Central memory CD4-positive, alpha-beta T cell (primary cell): ENCODE data around the gene SIN3A.
"Not testable (repeated sequence)": the region's sequence is repeated elsewhere in the genome, so short reads cannot be mapped to it uniquely, and the experiment has no call there.

Experiments used
- DNase-seq: peaks from one replicate; pipeline ENCODE4 v3.0.0; 2022

Gene SIN3A

DNA sequence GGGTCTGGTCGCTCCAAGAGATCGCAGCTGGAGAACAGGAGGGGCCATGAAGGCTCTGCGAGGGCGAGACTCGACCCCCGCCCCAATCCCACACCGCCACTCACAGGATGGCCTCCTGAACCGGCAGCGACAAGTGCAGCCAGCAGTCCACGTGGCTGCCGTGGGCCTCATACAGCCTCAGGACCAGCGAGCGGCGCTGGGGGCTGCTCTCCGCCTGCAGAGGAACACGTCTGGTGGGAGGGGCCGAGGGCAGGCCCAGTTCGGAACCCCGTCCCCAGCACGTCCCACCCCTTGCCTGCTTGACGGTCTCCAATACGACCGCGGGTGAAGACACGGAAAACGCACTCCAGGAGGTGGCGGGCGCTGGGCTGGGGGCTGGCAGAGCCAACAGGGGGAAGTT is 95.5 kb downstream of the SIN3A start:
- DNase-seq = no peak

DNA sequence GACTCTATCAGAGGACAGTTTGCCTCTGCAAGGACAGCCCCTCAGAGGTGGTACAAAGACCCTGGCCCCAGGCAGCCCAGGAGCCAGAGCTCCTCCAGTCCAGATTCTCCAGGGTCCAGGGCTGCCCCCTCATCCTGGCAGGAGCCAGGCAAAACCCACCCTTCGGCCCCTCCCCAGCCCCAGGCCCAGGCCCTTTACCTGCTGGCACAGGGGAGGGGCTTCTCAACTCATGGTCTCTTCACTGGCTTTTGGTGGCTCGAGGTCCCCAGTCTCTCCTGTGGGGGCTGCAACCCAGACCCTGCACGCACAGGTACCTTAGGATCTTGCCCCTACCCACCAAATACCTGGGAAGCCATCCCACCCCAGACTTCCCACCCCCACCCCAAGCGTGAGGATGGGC is 96.1 kb downstream of the SIN3A start:
- DNase-seq = no peak

DNA sequence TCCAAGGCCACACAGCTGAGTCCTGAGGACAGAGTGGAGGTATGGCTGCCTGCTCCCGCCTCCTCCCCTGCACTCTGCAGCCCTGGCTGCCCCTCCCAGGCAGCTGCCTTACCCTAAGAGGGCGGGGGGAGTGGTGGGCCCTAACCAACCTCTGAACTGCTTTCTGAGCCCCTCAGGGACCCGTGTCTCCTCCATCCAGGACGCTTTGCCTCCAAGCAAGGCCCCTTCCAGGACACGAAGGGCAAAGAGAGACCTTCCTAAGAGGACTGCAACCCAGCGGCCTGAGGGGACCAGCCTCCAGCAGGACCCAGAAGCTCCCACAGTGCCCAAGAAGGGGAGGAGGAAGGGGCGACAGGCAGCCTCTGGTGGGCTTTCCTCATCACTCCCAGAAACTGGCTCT is 97.0 kb downstream of the SIN3A start:
- DNase-seq = no peak

DNA sequence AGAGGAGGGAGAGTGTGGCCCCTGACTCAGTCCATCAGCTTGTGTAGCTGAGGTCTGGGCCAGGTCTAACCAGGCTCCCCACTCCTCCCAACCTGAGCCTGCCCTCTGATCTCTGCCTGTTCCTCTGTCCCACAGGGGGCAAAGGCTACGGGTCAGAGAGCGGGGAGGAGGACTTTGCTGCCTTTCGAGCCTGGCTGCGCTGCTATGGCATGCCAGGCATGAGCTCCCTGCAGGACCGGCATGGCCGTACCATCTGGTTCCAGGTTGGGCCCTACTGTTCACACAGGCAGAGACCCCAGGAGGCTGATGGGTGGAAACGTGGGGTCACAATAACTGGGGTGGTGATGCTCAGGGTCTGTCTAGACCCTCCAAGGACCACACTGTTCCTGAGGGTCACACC is 97.9 kb downstream of the SIN3A start:
- DNase-seq = no peak

DNA sequence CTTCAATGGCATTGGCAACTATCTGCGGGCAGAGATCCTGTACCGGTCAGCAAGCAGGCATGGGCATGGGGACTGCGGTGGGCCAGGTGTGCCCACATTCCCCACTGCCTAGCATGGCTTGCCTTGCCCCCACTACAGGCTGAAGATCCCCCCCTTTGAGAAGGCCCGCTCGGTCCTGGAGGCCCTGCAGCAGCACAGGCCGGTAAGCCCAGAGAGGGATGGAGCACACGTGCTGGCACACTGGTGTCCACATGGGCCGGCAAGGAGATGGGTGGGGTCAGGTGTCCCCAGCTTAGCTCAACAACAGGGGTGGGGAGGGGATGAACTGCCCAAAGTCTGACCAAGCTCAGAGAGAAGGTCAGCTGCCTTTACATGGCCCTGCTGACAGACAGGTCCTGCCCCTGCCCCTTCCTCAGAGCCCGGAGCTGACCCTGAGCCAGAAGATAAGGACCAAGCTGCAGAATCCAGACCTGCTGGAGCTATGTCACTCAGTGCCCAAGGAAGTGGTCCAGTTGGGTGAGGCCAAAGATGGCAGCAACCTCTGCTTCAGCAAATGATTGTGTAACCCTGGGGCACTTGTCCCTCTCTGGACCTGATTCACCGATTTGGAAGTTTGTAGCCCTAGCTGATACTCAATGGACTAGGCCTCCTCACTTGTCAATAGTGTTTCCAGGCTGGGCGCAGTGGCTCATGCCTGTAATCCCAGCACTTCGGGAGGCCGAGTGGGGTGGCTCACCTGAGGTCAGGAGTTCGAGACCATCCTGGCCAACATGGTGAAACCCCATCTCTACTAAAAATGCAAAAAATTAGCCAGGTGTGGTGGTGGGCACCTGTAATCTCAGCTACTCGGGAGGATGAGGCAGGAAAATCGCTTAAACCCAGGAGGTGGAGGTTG is 99.1 kb downstream of the SIN3A start:
- DNase-seq = no peak

DNA sequence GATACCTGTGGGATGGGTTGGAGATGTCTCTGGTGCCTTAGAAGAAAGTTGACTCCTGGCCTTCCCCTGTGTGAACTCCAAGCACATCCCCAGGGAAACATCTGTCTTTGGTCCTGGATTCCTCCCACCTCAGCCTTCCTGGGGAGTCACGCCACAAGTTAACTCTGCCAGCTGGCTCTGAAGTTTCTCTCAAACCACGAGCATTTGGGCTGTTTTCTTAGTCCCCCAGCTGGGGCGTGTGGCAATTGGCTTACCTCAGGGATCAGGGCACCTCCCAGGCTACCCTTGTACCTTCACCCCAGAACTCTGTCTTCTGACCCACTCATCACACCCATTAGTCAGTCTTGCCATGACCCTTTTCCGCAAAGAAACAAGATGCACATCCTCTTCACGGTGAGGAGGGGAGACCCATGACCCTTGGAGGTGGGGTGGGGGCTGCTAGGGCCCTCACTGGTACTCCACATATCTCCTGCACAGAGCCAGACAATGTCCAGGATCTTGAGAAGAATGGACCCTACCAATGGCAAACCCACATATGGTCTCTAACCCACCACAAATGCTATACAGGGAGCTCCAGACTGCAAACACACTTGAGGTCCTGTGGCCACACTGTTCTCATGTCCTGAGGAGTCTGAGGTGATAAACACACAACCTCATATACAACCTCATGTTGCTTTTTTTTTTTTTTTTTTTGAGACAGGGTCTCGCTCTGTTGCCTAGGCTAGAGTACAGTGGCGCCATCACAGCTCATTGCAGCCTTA is 100.7 kb downstream of the SIN3A start:
- DNase-seq = no peak

DNA sequence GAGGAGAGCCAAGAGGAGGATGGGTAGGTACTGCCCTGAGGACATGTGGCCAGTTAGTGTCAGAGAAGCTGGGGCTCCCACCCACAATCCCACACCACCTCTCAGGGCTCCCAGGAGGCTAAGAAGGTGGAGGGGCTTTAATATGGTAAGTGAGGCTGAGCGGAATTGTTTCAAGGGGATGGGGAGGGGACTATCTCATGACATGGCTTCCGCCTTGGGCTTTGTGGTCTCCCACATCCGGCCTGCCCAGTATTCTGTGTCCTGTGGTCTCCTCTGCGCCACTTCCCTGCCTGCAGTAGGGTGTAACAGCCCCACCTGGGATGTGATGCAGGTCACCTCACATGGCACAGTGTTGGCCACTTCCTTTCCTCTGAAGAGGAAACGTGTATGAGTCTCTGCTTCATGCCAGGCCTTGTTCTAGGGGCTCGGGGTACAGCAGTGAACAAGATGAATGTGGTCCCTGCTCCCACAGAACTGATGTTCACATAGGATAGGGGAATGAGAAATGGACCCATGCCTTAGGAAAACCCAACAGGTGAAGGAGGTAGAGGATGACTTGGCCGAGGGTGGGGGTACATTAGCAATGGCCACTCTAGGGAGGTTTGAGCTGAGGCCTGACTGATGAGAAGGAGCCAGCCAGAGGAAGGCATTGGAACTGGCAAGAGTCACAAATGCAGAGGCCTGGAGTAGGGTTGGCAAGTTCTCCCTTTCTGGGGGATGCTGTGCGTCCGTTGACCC is 101.5 kb downstream of the SIN3A start:
- peak; percentile 94 for DNase-seq

DNA sequence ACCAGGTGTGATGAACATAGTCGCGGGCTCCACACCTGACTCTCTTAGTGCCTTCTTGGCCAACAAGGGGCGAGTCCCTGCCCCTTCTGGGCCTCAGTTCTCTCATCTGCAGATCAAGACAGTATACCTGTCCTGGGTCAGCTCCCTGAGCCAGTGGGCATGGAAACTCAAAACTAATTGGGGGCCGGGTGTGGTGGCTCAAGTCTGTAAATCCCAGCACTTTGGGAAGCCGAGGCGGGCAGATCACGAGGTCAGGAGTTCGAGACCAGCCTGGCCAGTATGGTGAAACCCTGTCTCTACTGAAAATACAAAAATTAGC is 102.2 kb downstream of the SIN3A start:
- not testable (repeated sequence) for DNase-seq

DNA sequence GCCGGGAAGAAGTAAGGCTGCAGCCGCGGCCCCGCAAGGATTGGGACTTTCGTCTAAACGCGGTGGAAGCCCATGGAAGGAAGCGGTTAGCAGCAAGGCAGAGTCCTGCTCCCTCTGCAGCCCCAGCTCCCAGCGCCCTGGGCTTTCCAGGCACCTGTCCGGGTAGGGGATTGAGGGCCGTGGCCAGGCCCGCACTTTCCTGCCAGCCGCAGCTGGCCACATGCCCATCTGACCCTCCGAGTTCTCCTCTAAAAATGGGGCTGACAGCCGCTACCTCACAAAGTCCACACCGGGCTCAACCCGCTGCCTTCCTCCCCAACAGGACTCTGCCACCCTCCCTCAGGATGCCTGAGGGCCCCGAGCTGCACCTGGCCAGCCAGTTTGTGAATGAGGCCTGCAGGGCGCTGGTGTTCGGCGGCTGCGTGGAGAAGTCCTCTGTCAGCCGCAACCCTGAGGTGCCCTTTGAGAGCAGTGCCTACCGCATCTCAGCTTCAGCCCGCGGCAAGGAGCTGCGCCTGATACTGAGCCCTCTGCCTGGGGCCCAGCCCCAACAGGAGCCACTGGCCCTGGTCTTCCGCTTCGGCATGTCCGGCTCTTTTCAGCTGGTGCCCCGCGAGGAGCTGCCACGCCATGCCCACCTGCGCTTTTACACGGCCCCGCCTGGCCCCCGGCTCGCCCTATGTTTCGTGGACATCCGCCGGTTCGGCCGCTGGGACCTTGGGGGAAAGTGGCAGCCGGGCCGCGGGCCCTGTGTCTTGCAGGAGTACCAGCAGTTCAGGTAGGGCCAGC is 102.7 kb downstream of the SIN3A start:
- no peak for DNase-seq

DNA sequence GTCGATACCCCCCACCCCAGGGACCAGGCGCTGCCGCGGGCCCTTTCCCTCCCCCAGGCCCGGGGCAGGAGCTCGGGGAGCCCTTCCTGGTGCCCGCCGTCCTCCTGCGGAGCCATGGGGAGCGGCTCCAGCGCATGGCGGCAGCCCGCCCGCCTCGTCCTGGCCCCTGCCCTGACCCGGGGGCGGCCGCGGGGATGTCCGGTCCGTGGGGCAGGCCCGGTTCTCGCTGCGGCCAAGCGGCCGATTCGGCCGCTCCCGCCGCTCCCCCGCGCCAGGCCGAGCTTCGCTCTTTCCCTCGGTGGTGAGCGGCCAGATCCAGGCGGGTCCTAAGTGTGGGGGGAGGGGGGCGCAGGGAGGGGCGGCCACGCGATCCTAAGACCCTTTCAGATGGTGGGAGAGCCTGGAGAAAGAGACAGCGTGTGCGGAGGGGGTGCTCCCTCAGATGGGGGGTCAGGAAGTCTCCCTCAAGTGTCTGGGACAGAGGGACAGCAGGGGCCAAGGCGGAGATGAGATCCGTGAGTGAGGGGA is 103.4 kb downstream of the SIN3A start:
- DNase-seq = no peak

DNA sequence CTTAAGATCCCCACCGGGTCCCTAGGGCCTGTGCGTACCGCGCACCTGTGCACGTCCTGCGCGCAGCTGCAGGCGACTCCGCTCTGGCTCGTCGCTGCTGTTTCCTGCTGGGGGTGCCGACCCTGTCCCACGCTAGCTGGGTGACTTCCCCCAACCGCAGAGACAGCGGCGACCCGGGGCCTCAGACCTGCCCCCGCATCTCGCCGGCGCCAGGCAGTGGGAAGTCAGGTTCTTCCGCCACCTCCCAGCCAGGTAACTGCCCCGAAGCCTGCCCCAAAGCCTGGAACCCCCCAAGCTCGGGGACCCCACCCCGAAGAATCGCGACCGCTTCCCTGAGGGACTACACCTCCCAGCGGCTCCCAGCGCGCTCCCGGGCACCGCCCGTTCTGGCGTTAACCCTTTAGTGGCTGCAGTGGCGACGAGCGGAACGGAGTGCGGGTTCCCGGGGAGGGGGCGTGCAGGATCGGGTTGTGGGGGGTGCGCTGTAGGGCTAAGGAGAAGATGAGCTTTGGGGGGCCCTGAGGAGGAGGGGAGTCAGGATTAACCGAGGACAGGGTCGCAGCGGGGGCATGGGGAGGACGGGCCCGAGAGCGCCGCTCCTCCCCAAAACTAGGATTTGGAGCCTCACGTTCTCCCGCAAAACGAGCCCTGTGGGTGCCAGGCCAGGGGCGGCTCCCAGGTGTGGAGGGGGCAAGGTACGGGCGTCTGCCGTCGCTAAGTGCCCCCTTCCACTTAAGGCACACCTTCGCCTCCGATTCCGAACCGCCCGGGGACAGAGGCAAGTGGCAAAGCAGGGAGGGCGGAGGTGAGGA is 104.1 kb downstream of the SIN3A start:
- peak; percentile 71 for DNase-seq

DNA sequence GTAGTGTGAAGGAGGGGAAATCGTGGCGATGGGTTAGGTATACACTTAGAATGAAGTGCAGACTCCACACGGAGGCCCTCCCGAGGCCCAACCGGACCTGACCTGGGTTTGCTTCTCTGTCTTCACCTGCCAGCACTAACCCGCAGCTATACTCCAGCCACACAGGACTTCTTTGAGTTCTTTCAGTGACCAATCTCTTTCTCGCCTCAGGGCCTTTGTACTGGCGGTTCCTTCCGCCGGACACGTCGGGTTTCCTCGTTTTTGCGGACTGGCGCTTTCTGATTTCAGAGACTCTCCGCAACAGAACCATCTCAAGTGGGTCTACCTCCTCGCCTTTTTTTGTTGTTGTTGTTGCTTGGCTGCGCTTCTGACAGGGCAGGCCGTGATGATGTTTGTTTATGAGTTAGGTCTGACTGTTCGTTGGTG is 104.7 kb downstream of the SIN3A start, which contains the start of gene NEIL1:
Gene NEIL1 (plus strand): TSS at position 244 of the 426 bp plus-strand sequence. CDS start 1,867 bp downstream, outside the sequence.
- DNase-seq = no peak

DNA sequence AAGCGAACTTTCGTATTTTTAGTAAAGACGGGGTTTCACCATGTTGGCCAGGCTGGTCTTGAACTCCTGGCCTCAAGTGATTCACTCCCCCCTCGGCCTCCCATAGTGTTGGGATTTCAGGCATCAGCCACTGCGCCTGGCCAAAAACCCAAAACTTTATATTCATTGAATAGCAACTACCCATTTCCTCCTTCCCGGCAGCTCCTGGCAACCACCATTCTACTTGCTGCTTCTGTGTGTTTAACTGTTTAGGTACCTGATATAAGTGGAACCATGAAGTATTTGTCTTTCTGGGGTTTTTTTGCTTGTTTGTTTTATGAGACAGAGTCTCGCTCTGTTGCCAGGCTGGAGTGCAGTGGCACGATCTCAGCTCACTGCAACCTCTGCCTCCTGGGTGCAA is 107.5 kb downstream of the SIN3A start:
- not testable (repeated sequence) for DNase-seq

DNA sequence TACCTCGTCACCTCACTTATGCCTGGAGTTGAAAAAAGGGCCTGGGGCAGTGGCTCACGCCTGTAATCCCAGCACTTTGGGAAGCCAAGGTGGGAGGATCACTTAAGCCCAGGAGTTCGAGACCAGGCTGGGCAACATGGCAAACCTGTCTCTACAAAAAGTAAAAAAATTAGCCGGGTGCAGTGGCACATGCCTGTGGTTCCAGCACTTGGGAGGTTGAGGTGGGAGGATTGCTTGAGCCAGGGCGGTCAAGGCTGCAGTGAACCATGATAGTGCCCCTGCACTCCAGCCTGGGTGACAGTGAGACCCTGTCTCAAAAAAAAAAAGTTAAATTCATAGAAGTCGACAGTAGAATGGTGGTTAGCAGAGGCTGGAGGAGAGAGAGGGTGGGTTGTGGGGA is 109.3 kb downstream of the SIN3A start:
- DNase-seq = no peak

DNA sequence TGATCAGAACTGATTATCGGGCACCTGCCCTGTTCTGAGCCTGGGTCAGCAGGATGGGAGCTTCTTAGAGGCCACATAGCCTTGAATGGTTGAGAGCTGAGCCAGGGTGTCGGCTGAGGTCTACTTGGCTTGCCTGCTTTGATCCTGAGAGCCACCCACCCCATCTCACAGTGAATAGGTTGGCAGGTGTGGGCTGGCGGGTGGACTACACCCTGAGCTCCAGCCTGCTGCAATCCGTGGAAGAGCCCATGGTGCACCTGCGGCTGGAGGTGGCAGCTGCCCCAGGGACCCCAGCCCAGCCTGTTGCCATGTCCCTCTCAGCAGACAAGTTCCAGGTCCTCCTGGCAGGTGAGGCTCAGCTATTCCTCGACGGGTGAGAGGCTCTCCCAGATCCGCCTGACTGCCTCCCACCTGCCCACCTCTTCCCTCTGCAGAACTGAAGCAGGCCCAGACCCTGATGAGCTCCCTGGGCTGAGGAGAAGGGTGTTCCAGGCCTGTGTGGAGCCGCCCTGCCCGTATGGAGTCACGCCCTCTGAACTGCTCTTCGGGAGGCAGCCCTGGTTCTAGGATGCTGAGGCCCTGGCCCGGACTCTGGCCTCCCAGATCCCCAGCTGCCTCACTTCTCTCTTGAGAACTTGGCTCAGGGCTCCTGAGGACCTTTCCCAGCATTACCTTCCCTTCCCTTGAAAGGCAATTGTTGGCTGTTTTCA is 111.8 kb downstream of the SIN3A start:
- no peak for DNase-seq

DNA sequence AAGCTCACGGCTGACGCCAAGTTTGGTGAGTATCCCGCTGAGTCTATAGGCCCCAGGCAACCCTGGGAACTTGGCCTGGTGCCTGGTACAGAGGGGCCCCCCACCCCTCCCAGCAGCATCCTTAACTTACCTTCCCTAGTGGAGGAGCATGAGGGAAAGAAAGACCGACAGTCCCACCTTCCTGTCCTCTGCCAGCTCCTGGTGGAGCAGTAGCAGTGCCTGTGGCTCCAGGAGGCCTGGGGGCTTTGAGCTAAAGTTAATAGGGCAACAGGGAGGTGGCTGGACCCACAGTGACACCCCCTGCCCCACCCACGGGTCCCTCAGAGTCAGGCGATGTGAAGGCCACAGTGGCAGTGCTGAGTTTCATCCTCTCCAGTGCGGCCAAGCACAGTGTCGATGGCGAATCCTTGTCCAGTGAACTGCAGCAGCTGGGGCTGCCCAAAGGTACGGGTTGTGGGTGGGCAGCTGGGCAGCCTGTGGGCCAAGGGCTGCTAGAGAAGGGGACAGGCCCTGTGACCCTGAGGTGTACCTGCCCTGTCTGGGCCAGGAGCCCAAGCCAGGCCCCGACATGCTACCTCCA is 112.7 kb downstream of the SIN3A start:
- DNase-seq = no peak

DNA sequence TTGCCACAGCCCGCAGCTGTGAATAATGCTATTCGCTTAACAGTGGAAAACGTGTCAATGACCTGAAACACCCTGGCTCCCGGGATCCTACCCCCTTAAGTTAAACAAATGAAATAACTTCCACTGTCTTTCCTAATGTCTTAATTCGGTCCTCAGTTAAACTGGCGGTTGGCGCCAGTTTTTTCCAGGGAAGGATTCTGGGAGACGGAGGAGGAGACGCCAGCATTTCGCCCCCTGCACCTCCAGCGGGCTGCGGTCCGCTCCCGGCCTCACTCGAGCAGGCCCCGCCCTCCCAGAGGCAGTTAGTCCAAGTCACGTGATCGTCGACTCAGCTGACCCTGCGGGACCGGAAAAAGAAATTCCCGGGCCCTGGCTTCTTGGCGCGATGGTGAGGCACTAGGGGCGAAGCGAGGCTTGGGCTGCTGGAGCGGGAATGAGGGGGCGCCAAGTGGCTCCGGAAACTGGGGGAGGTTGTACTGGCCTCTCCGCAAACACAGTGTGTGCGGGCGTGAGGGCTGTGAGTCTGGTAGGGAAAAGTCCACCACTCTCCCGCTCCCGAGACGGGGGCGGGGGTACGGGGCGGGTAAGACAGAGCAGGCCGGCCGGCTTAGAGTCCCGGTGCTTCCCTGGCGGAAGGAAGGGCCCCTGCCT is 115.7 kb downstream of the SIN3A start, which contains the start of gene COMMD4:
Gene COMMD4 (plus strand): TSS at position 359 of the 651 bp plus-strand sequence. CDS start 27 bp downstream, at position 386.
- peak; percentile 59 for DNase-seq

DNA sequence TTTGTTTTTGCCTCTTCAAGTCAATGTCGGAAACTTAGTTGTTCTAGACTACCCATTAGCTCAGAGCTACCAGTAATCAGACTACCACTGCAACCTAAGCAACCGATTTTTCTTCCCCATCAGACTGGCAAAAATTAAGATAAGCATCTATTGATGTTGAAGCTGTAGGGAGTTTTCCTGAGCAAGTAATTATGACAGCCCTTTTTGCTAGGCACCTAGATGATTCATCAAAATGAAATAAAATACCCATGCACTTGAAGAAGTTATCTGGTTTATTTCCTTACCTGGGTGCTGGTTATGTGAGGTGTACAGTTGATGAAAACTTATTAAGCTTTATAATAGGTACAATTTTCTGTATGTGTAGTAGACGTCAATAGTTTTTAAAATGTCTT is 116.2 kb downstream of the SIN3A start:
- DNase-seq = no peak

DNA sequence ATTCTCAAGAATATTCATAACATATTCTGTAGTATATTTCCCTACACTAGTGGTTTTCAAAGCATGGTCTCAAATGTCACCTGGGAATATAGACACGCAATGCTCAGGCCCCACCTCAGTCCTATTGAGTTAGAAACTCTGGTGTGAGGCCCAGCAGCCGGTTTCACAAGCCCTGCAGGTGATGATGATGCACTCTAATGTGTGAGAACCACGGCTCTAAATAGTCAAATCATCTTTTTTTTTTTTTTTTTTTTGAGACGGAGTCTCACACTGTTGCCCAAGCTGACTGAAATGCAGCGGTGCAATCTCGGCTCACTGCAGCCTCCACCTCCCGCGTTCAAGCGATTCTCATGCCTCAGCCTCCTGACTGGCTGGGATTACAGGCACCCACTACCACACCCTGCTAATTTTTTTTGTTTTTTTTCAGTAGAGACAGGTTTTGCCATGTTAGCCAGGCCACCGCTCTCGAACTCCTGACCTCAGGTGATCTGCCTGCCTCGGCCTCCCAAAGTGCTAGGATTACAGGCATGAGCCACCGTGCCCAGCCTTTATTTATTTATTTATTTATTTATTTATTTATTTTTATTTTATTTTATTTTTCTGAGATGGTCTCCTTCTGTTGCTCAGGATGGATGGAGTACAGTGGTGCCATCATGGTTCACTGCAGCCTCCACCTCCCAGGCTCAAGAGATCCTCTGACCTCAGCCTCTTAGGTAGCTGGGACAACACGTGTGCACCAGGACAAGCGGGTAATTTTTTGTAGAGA is 117.7 kb downstream of the SIN3A start:
- not testable (repeated sequence) for DNase-seq
